ENCODE data around the gene PALD1. TPM values are rescaled to one million over a fixed set of nuclear protein-coding genes. Genes with fewer than 3 reads are reported as not detected.
"Not testable (repeated sequence)": the region's sequence is repeated elsewhere in the genome, so short reads cannot be mapped to it uniquely, and the experiment has no call there.

PALD1 gene
- total RNA-seq, 1 donor from 2014 or later: 5.2 TPM

GRCh38 chr10:70479165-70479581 is 606 bp downstream of the PALD1 start:
- intact Hi-C loops (cut with micrococcal nuclease): no loop called here
- DNase-seq: no peak
- ATAC-seq: no peak

GRCh38 chr10:70479626-70480238 is 1.2 kb downstream of the PALD1 start:
- ATAC-seq (peak; percentile 19), DNase-seq (no peak)
- intact Hi-C loops (cut with micrococcal nuclease): no loop called here

- intact Hi-C loops (cut with micrococcal nuclease): no loop called here
- no peak for DNase-seq
- no peak for ATAC-seq
Observed at GRCh38 chr10:70480239-70480861, 1.8 kb downstream of the PALD1 start.

GRCh38 chr10:70481105-70481504 is 2.5 kb downstream of the PALD1 start:
- ATAC-seq (no peak), DNase-seq (no peak)
- intact Hi-C loops (cut with micrococcal nuclease): no loop called here

- ATAC-seq (peak; percentile 84), DNase-seq (peak; percentile 81)
- intact Hi-C loops (cut with micrococcal nuclease): no loop called here
Observed at GRCh38 chr10:70481831-70482530, 3.4 kb downstream of the PALD1 start.

GRCh38 chr10:70482982-70483760 is 4.6 kb downstream of the PALD1 start:
- intact Hi-C loops (cut with micrococcal nuclease): no loop called here
- DNase-seq: no peak
- no peak for ATAC-seq

- DNase-seq; ATAC-seq; intact Hi-C loops (cut with micrococcal nuclease): not testable (repeated sequence)
Observed at GRCh38 chr10:70483872-70484271, 5.3 kb downstream of the PALD1 start.

GRCh38 chr10:70487824-70488223 is 9.3 kb downstream of the PALD1 start:
- ATAC-seq: no peak
- no peak for DNase-seq
- intact Hi-C loops (cut with micrococcal nuclease): no loop called here

- ATAC-seq (no peak), DNase-seq (no peak)
- intact Hi-C loops (cut with micrococcal nuclease): no loop called here
Observed at GRCh38 chr10:70490142-70490541, 11.6 kb downstream of the PALD1 start.

GRCh38 chr10:70491614-70492013 is 13.0 kb downstream of the PALD1 start:
- ATAC-seq (no peak), DNase-seq (no peak)
- intact Hi-C loops (cut with micrococcal nuclease): no loop called here

GRCh38 chr10:70492786-70493659 is 14.5 kb downstream of the PALD1 start:
- DNase-seq: no peak
- intact Hi-C loops (cut with micrococcal nuclease): no loop called here
- peak; percentile 66 for ATAC-seq

GRCh38 chr10:70493660-70494234 is 15.2 kb downstream of the PALD1 start:
- intact Hi-C loops (cut with micrococcal nuclease): no loop called here
- DNase-seq (no peak), ATAC-seq (peak; percentile 51)

GRCh38 chr10:70494536-70494935 is 16.0 kb downstream of the PALD1 start:
- intact Hi-C loops (cut with micrococcal nuclease): no loop called here
- ATAC-seq (peak; percentile 13), DNase-seq (no peak)

- intact Hi-C loops (cut with micrococcal nuclease): no loop called here
- peak; percentile 44 for ATAC-seq
Observed at GRCh38 chr10:70494966-70495365, 16.4 kb downstream of the PALD1 start.

GRCh38 chr10:70495691-70496261 is 17.2 kb downstream of the PALD1 start:
- intact Hi-C loops (cut with micrococcal nuclease): no loop called here
- DNase-seq (no peak), ATAC-seq (no peak)

More at GRCh38 chr10:70494966-70495365, 16.4 kb downstream of the PALD1 start:
- peak; percentile 66 for DNase-seq

GRCh38 chr10:70496341-70497119 is 18.0 kb downstream of the PALD1 start:
- DNase-seq (no peak), ATAC-seq (no peak)
- intact Hi-C loops (cut with micrococcal nuclease): no loop called here

- no peak for ATAC-seq
- DNase-seq: no peak
- intact Hi-C loops (cut with micrococcal nuclease): no loop called here
Observed at GRCh38 chr10:70497120-70497545, 18.6 kb downstream of the PALD1 start.
